Measurements from ENCODE around the gene METTL13. TPM values are rescaled to one million over a fixed set of nuclear protein-coding genes. Genes with fewer than 3 reads are reported as not detected.

METTL13 gene
- total RNA-seq, 1 experiment from 2014 or later: 64.5 TPM

GRCh38 chr1:171753182-171753581 is 28.3 kb upstream of the METTL13 start:
- no peak overlapping the region for H3K27ac ChIP-seq (ENCODE audit: insufficient read length, low read depth, low read length)
- H3K9me3 Mint-ChIP-seq: peaks cover 9 to 20% of the 10 kb centered on the region in 2 experiments
- no peak overlapping the region for H4K8ac ChIP-seq (replicated peaks; ENCODE audit: insufficient read length, low read depth, low read length)
- no peak overlapping the region for H2BK12ac ChIP-seq (ENCODE audit: insufficient read length, low read depth, low read length)
- no peak overlapping the region for H3K4me3 Mint-ChIP-seq
- H2BK15ac ChIP-seq (ENCODE audit: low read depth, low read length): no peak overlapping the region
- no peak overlapping the region for H3K9ac ChIP-seq (ENCODE audit: extremely low read depth, insufficient read length, low read length)
- H3K23ac ChIP-seq (ENCODE audit: insufficient read length, low read depth, low read length): no peak overlapping the region
- no peak overlapping the region for H3K4ac ChIP-seq (ENCODE audit: low read depth, low read length)
- no peak overlapping the region for H3K56ac ChIP-seq (ENCODE audit: insufficient read length, low read depth, low read length)
- no peak overlapping the region for H2AFZ ChIP-seq (ENCODE audit: low read length)
- H3K4me1 ChIP-seq (ENCODE audit: insufficient read depth, low read length): peaks cover 12% of the 10 kb centered on the region; the same call in 1 of the 2 replicates
- H4K20me1 ChIP-seq (ENCODE audit: control insufficient read depth, insufficient read depth, insufficient read length): no peaks in the 10 kb centered on the region
- no peak overlapping the region for H4K91ac ChIP-seq (ENCODE audit: insufficient read length, low read depth, low read length)
- H2BK20ac ChIP-seq (ENCODE audit: low read depth, low read length, poor library complexity, severe bottlenecking): no peak overlapping the region
- H2BK120ac ChIP-seq (ENCODE audit: low read depth, low read length, poor library complexity, severe bottlenecking): no peak overlapping the region
- H3K27me3 Mint-ChIP-seq (ENCODE audit: low read depth): no peaks in the 10 kb centered on the region; the same call in 1 of the 2 replicates
- no peak overlapping the region for H3K27ac Mint-ChIP-seq
- no peaks in the 10 kb centered on the region for H3K79me2 ChIP-seq (ENCODE audit: insufficient read depth, low read length)
- no peak overlapping the region for H2AK5ac ChIP-seq (ENCODE audit: insufficient read length, low read length)
- H3K79me1 ChIP-seq (ENCODE audit: insufficient read depth, low read depth, low read length, poor library complexity, severe bottlenecking): no peaks in the 10 kb centered on the region
- no peak overlapping the region for H2BK5ac ChIP-seq (ENCODE audit: insufficient read length, low read length)
- H3T11ph ChIP-seq (ENCODE audit: low read length): no peak overlapping the region
- no peak overlapping the region for H3K4me2 ChIP-seq (ENCODE audit: insufficient read depth, insufficient read length, low read length)
- no peak for DNase-seq
- peaks cover 13 to 14% of the 10 kb centered on the region in 2 experiments for H3K4me1 Mint-ChIP-seq
- no peak overlapping the region for H3K14ac ChIP-seq (ENCODE audit: insufficient read depth, low read length)
- 100% methylated on average over 1 of the region's 2 CpGs for WGBS (ENCODE audit: extremely low coverage, insufficient read length, low lambda C conversion rate)
- H3K27me3 ChIP-seq (ENCODE audit: insufficient read depth, low read length): no peaks in the 10 kb centered on the region
- no peak overlapping the region for H3K18ac ChIP-seq (ENCODE audit: insufficient read length, low read depth, low read length)
- no peak overlapping the region for H4K5ac ChIP-seq (ENCODE audit: insufficient read length, low read depth, low read length)
- H3K23me2 ChIP-seq (ENCODE audit: insufficient read length, low read depth, low read length, poor library complexity, severe bottlenecking): no peaks in the 10 kb centered on the region
- TF ChIP-seq, protein P1, sequence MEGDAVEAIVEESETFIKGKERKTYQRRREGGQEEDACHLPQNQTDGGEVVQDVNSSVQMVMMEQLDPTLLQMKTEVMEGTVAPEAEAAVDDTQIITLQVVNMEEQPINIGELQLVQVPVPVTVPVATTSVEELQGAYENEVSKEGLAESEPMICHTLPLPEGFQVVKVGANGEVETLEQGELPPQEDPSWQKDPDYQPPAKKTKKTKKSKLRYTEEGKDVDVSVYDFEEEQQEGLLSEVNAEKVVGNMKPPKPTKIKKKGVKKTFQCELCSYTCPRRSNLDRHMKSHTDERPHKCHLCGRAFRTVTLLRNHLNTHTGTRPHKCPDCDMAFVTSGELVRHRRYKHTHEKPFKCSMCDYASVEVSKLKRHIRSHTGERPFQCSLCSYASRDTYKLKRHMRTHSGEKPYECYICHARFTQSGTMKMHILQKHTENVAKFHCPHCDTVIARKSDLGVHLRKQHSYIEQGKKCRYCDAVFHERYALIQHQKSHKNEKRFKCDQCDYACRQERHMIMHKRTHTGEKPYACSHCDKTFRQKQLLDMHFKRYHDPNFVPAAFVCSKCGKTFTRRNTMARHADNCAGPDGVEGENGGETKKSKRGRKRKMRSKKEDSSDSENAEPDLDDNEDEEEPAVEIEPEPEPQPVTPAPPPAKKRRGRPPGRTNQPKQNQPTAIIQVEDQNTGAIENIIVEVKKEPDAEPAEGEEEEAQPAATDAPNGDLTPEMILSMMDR (conservative IDR thresholded peaks at IDR 0.05): no peak
- no peaks in the 10 kb centered on the region for H3K9me3 ChIP-seq (ENCODE audit: control insufficient read depth, low read depth, low read length)
- H3K36me3 Mint-ChIP-seq (ENCODE audit: insufficient read depth in 1 of 3, low read depth in 3 of 3): peaks cover 0 to 13% (median 10%) of the 10 kb centered on the region in 3 experiments; a peak in 5 of 7 replicates
